LNCaP clone FGC (cell line): Measurements from ENCODE around the gene RANGRF.

Source experiments
- DNase-seq: peaks from one replicate; pipeline ENCODE4 v3.0.0-alpha.2; 2011; ENCODE audit warnings: low read depth
- H3K4me3 ChIP-seq: 2 replicates; pipeline ENCODE4 v1.5.1; 2011; ENCODE audit warnings: mild to moderate bottlenecking, low read depth, low read length, control low read depth
- CTCF ChIP-seq: IDR thresholded peaks from 2 replicates; pipeline ENCODE4 v1.5.1; 2012; ENCODE audit warnings: mild to moderate bottlenecking; ENCODE audit not compliant: control insufficient read depth, insufficient read depth; ENCODE audit errors: extremely low read depth

Gene RANGRF

GRCh38 chr17:8312726-8313600 lies 24.5 kb downstream of the RANGRF start:
- H3K4me3 ChIP-seq, result no peak overlapping the region
- no peak for DNase-seq
- TF ChIP-seq CTCF, result no peak

GRCh38 chr17:8314797-8315763 lies 26.6 kb downstream of the RANGRF start:
- TF ChIP-seq CTCF, result no peak
- no peak for DNase-seq
- no peak overlapping the region for H3K4me3 ChIP-seq

- no peak for TF ChIP-seq CTCF
- H3K4me3 ChIP-seq, result no peak overlapping the region
- no peak for DNase-seq
Observed at GRCh38 chr17:8315764-8316217, 27.3 kb downstream of the RANGRF start.

- no peak for TF ChIP-seq CTCF
- DNase-seq, result no peak
Observed at GRCh38 chr17:8318010-8318935, 29.8 kb downstream of the RANGRF start.

GRCh38 chr17:8320262-8320661 lies 31.8 kb downstream of the RANGRF start:
- no peak for TF ChIP-seq CTCF
- H3K4me3 ChIP-seq, result no peak overlapping the region
- DNase-seq, result no peak

More at GRCh38 chr17:8318010-8318935, 29.8 kb downstream of the RANGRF start:
- no peak overlapping the region for H3K4me3 ChIP-seq

- TF ChIP-seq CTCF, result no peak
- DNase-seq, result no peak
- H3K4me3 ChIP-seq, result no peak overlapping the region
Observed at GRCh38 chr17:8320990-8321389, 32.5 kb downstream of the RANGRF start.
